ENCODE data around the gene THRSP.

THRSP gene

DNA sequence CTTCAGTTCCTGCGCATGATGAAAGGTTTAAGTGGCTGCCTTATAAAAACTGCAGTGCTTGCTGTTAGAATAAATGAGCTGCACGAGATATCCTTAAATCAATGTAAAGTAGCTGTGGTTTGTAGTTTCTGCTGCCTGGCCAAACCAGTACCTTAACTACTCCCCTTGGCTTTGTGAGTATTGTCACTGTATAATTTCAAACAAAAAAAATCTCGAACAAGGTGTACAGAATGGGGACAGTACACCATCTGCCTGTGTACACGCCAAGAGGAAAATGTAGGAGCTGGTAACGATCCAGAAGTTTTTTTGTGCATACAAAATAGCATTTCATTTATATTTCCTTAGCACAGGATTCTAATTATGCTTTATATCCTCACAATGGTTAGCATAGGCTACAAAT is 36.6 kb downstream of the THRSP start:
- FAIRE-seq: no peak

DNA sequence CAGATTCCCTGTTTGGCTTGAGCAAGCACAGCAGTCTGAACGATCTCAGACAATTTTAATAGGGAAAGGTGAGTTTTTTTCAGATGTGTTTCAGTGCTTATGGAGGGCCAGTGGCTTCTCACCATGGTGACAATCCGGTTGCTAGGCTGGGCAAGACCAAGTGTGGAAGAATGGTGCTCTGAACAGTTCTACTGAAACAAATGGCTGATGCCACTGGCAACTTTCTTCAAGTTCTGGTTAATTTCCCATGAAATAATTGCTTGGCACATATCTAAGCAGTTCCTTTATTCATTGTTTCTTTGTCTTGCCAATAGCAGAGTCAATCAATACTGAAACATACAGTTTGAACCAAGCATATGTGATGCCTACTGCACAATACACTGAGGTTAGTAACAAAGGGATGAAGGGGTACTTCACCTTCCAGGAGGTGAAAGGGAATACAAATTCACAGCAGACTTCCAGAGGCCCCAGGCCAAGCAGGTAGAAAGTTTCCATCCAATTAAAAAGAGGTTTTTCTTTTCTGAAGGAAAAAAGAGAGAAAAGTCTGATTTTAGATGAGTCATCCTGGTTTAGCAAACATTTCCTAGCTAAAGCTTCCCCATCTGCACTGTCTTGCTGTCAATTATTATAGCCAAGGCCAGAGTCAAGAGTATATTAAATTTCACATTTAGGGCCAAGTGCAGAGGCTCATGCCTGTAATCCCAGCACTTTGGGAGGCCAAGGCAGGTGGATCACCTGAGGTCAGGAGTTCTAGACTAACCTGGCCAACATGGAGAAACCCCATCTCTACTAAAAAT is 37.2 kb downstream of the THRSP start:
- no peak for FAIRE-seq

DNA sequence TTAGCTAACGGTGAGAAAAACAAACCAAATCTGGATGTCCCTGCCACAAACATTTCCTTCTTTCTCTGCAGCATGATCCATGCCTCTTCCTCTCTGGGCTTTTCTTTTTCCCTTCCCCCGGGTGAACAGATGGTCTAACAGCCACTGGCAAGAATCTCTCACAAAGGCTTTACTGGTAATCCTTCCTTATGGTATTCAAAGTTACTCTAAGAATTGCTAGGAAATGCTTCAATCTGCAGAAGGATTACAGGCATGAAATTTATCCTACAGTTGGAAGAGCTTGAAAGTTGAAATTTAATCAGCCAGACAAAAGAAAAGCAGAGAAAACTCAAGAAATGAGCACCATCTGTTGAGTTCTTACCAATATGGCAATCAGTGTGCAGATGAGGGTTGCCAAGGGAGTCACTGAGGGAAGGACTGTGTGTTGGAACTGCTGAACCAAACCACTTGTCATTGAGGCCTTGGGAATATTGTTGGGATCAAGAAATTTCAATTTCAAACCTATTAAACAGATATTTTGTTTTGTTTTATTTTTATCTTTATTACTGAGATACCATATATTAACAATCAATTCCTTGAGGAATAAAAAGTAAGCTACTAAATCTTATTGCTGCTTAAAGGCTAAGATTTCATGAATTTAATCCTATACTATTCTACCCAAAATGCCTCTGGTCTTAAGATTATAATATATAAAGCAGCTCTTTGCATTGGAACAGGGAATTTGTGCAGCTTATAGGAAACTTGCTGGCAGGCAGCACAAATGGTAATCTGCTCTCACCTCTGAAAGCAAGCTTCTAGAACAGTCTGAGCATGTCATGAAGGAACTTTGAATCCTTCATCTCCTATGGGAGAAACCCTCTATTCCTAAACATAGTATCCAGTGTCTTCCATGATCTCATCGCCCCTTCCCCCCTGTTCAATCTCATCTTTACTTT is 45.7 kb downstream of the THRSP start:
- no peak for FAIRE-seq

DNA sequence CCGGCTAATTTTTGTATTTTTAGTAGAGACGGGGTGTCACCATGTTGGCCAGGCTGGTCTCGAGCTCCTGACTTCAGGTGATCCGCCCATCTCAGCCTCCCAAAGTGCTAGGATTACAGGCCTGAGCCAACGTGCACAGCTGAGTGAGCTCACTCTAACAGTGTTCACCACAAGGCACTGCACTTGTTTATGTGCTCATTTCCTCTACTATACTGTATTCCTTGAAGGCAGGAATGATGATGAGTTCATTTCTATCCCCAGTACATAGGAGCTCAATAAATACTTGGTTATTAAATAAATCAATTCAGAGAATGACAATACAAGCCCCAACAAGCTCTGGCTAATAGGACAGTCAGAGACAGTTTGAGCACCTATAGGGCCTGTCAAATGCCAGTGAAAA is 46.7 kb downstream of the THRSP start:
- no peak for FAIRE-seq

DNA sequence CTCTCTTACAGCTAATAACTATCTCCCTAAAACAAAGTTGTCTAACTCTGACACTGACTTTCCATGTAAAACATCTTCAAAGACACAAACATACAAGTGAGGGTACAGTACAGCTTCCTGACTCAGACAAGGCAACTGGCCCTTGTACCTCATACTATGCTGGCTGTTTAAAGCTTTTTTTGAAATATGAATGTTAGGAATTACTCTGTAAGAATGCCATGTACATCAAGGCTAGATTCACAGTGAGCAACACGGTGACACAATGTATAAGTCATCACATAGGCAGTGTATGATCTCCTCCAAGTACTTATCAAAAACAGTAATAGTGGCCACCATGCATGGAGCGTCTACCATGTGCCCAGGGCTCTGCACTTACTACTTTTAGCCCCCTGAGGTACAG is 47.2 kb downstream of the THRSP start:
- FAIRE-seq: no peak

DNA sequence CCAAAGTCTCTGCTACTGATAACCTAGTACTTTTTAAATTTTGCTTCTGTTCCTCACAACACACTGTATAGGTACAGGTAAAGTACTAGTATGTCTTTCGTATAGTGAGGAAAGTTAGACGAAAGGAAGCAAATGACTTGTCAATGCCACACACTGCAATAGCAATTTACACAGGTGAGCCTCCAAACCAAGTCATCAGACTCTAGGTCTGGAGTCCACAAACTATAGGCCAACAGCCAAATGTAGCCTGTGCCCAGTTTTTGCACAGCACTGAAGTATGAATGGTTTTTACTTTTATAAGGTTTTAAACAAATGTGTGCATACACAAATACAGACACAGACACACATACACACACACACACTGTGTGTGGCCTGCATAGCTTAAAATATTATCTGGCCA is 47.6 kb downstream of the THRSP start:
- no peak for FAIRE-seq

DNA sequence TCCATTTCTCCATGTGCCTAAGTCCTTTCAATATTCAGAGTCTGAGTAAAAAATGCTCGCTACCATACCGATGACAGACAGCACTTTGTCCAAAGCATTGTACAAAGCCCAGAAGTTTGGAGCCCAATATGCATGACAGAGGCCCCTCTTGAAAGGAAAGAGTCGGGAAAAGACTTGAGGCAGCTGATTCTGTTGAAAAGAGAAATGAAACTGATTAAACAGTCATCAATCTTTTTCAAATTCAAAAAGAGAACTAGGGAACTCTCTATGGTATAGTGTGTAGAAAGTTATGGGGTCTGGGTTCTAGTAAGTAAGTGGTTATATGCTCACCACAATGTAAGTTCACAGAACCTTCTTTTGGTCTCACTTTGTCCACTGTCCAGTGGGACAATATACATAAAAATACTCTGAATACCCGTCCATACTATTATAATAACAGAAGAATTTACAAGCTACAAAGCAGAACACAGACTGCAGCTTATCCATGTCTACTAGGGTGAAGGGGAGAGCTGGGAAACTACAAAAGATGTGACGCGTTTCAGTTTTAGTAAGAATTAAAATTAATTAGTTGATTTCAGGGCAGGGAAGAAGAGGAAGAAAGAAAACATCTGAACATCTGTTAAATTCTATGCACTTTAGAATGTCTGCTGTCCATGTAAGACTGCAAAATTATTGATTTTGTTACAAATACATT is 49.1 kb downstream of the THRSP start:
- FAIRE-seq: no peak

Data from A204.1 (cell line).